ENCODE results near the gene IL36G.

Gene IL36G

GRCh38 chr2:113025737-113026136 lies 47.9 kb downstream of the IL36G start:
- DNase-seq, result no peak

DNA sequence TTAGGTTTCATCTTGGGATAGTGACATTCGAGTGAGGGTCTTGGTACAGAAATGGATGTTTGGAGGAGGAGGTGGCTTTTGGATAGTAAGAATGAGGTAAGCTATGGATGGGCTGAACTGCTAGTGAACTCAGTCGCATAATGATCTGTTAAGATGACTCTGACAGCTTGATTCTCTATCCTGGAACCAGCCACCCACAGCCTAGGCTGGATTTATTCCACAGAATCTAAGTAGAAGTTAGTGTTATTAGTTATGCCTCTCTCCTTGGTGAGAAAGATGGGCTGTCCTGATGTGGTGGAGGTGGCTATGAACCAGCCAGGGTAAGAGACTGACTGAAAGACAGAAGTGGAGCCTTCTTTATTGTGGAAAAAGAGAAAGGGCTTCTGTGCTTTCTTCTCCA lies 49.9 kb downstream of the IL36G start:
- no peak for DNase-seq

GRCh38 chr2:113028112-113028511 lies 50.3 kb downstream of the IL36G start:
- DNase-seq, result no peak

DNA sequence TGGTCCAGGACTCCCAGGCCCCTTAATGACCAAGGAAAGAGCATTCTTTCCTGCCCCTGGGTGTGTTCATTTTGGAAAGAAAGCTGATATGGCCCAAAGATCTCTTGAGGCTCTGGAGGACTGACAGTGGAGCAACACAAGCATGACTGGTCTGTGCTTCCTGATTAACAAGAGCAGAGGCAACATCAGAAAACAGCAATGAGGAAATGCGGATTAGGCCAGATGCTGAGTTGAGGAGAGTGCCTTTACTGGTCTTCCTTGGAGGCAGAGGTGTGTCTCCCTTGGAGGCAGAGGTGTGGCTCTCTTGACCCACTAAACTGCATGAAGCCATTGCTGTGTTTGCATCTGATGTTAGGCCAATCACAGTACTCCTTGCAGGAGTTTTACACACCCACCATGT lies 54.9 kb downstream of the IL36G start:
- DNase-seq, result no peak

- DNase-seq, result no peak
Measured at GRCh38 chr2:113034016-113034415, 56.2 kb downstream of the IL36G start.

All from DMS79 (cell line).